GM18505 (cell line): ENCODE data around the gene ZSCAN10.

Experiments
- ATAC-seq: cut with Tn5 transposase; IDR thresholded peaks from one replicate; pipeline ENCODE4 v1.9.1; 2021; ENCODE audit not compliant: unreplicated experiment
- POLR2A ChIP-seq: IDR thresholded peaks from 4 replicates; pipeline ENCODE4 v1.6.1; 2011; ENCODE audit warnings: borderline replicate concordance; ENCODE audit not compliant: insufficient read depth, insufficient read length; ENCODE audit errors: extremely low read depth

ZSCAN10 gene

GRCh38 chr16:3098459-3099394 is at the start of gene ZSCAN10:
Gene ZSCAN10 (minus strand): TSS chr16:3099294. CDS start chr16:3092937, 6,357 bp downstream.
- TF ChIP-seq POLR2A = no peak
- no peak for ATAC-seq

- ATAC-seq = no peak
- no peak for TF ChIP-seq POLR2A
Observed at GRCh38 chr16:3148256-3149192, 49.4 kb upstream of the ZSCAN10 start.

DNA sequence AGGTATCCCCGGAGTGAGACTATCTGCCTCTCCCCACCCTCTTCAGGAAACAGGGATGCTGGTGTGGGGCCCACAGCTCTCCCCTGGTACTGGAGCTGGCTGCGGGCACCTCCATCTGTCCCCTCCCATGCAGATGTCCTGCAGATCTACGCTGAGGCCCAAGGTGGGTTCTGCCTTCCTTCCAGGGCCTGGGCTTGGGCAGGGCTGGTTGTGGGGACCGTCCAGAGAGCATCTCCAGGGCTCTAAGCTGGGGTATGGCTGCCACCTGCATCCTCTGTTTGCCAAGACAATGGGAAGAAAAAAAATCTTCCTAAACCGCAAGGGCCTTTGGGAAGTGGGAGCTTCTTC is 48.6 kb upstream of the ZSCAN10 start:
- TF ChIP-seq POLR2A = no peak

GRCh38 chr16:3147046-3147756 is 48.1 kb upstream of the ZSCAN10 start:
- TF ChIP-seq POLR2A = no peak
- no peak for ATAC-seq

More for the DNA sequence above, 48.6 kb upstream of the ZSCAN10 start:
- ATAC-seq = no peak

DNA sequence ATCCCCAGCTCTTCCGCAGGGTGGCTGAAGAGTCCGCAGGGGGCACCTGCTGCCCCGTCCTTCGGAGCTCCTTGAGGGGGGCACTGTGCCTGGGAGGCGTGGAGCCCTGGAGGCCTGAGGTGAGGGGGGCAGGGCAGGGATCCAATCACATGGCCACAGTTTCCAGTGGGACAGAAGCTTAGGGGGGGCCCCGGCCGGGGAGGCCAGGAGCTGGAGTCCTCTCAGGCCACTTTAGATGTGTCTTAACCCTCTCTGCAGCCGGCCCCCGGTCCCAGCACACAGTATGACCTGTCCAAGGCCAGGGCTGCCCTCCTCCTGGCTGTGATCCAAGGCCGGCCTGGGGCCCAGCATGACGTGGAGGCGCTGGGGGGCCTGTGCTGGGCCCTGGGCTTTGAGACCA is 46.6 kb upstream of the ZSCAN10 start:
- ATAC-seq = no peak

GRCh38 chr16:3145151-3145550 is 46.1 kb upstream of the ZSCAN10 start:
- no peak for ATAC-seq
- no peak for TF ChIP-seq POLR2A

More for the DNA sequence above, 46.6 kb upstream of the ZSCAN10 start:
- no peak for TF ChIP-seq POLR2A

DNA sequence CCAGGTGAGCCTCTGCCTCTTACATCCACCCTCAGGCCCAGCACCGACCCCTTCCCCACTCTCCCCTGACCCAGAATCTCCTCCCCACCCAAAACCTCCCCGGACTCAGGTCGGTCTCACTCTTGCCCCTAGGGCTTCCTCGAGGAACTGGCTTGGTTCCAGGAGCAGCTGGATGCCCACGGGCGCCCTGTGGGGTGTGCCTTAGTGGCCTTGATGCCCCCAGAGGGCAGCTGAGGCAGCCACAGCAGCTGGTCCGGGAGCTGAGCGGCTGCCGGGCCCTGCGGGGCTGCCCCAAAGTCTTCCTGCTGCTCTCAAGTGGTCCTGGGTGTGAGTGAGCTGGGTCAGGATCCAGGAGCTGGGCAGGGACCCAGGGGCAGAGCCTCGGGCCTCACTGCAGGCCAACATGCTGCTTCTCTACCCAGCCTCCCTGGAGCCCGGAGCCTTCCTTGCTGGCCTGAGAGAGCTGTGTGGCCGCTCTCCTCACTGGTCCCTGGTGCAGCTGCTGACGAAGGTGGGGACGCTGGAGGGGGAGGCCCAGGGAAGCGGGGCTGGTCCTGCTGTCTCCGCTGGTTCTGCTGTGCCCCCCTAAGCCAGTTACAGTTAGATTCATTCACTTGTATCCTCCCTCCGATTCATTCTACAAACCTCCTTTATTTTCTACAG is 45.4 kb upstream of the ZSCAN10 start:
- ATAC-seq = no peak
- no peak for TF ChIP-seq POLR2A

DNA sequence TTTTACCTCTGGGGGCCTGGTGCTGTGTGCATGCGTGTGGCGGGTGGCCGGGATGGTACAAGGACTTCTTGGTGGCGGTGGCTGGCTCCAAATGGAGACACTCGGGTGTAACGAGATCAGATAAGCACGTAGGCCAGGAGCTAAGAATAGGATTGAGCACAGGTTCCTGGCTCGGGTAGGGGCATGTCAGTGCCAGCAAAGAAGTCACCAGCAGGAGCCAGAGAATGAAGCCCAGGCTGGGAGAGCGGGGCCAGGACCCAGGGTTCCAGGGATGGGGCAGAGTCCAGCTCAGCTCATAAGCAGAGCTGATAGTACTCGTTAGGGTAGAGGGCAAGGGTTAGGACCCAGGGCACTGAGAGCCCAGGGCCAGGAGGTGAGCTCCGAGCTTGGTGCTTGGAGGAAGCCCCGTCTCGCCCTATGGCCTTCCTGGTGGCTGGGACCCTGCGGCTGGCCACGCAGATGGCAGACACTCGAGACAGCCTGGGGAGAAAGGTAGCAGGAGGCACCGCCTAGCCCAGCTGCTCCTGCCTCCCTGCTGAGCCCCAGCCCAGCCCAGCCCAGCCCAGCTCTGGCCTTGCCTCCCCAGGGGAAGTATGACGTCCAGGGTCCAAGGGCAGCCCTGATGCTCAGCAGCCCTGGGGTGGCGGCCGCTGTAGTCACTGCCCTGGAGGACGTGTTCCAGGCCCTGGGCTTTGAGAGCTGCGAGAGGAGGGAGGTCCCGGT is 44.7 kb upstream of the ZSCAN10 start:
- ATAC-seq = no peak
- no peak for TF ChIP-seq POLR2A

DNA sequence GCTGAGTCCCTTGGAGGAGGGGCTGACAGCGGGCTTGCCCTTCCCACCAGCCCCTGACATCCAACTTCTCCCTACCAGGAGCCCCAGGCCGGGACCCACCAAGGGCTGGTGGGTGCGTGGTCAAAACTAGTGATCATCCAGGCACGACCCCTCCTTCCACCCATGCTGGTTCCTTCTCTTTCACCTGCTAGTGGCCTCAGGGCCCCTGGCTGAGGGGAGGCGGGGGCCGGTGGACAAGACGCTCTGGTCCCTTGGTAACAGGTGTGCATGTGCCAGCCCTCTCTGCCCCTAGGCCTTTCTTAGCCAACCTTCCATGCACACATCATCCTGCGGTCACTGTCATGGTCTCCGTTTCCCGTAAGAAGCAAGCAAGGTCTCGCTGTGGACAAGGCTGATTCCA is 44.1 kb upstream of the ZSCAN10 start:
- no peak for ATAC-seq
- TF ChIP-seq POLR2A = no peak

DNA sequence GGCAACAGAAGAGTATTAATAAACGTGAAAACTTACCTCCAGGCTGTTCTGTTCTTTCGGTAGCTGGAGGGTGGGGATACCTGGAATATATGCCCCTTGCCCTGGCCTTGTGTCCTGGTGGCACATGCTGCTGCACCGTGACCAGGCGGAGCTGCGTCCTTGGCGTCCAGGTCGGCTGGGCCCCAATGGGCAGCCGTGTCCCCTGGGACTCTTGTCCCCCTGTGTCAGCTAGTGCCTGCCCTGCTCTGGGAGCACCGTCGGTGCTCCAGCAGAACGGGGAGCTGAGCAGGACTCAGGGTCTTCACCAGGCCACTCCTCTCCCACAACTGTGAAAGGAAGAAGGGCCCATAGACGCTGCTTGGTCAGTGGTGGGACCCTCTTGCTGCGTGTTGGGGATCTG is 43.7 kb upstream of the ZSCAN10 start:
- TF ChIP-seq POLR2A = no peak
- ATAC-seq = no peak

- no peak for TF ChIP-seq POLR2A
- ATAC-seq = no peak
Observed at GRCh38 chr16:3142327-3142726, 43.2 kb upstream of the ZSCAN10 start.

- no peak for ATAC-seq
Observed at GRCh38 chr16:3141781-3142311, 42.8 kb upstream of the ZSCAN10 start.

More at GRCh38 chr16:3141781-3142311, 42.8 kb upstream of the ZSCAN10 start:
- no peak for TF ChIP-seq POLR2A
